ENCODE data around the gene GLIS1. TPM values are rescaled to one million over a fixed set of nuclear protein-coding genes. Genes with fewer than 3 reads are reported as not detected.

GLIS1 gene
- total RNA-seq, 4 donors from 2014 or later, result 0.16 to 0.27 TPM; not detected in 2

GRCh38 chr1:53637511-53638359 lies 101.2 kb downstream of the GLIS1 start:
- 72 to 86% methylated on average over 5 to 12 of the region's 14 CpGs for WGBS, 2 donors (ENCODE audit: low coverage in 1 of 2)
- H3K36me3 ChIP-seq, result no peaks in the 10 kb centered on the region
- H3K9me3 ChIP-seq, result no peaks in the 10 kb centered on the region
- no peak overlapping the region for H3K4me3 ChIP-seq
- TF ChIP-seq POLR2A (IDR thresholded peaks at IDR 0.05) (no peak), POLR2AphosphoS5 (IDR thresholded peaks at IDR 0.05) (no peak), CTCF (IDR thresholded peaks at IDR 0.05) (no peak), EP300 (IDR thresholded peaks at IDR 0.05) (no peak)
- no peak for ATAC-seq
- no peak overlapping the region for H3K27ac ChIP-seq
- H3K4me1 ChIP-seq, result no peaks in the 10 kb centered on the region
- H3K27me3 ChIP-seq, result peaks cover 12% of the 10 kb centered on the region

GRCh38 chr1:53636621-53637171 lies 102.3 kb downstream of the GLIS1 start:
- WGBS, 2 donors (ENCODE audit: low coverage in 1 of 2), result 84% methylated on average over 8 of the region's 11 CpGs; no CpG with 5 or more reads in 1 of the 2 donors
- peaks cover 13% of the 10 kb centered on the region for H3K27me3 ChIP-seq
- ATAC-seq, result no peak

GRCh38 chr1:53634571-53634979 lies 104.4 kb downstream of the GLIS1 start:
- no peak for ATAC-seq
- WGBS, 2 donors (ENCODE audit: low coverage in 1 of 2), result 80 to 90% methylated on average over 2 to 10 of the region's 10 CpGs
- Histone ChIP-seq H3K36me3 (no peaks in the 10 kb centered on the region), H3K9me3 (no peaks in the 10 kb centered on the region), H3K27me3 (peaks cover 11% of the 10 kb centered on the region), H3K27ac (no peak overlapping the region), H3K4me3 (no peak overlapping the region), H3K4me1 (no peaks in the 10 kb centered on the region)
- TF ChIP-seq CTCF (IDR thresholded peaks at IDR 0.05), result no peak
- TF ChIP-seq POLR2A (IDR thresholded peaks at IDR 0.05), result no peak
- TF ChIP-seq EP300 (IDR thresholded peaks at IDR 0.05), result no peak
- TF ChIP-seq POLR2AphosphoS5 (IDR thresholded peaks at IDR 0.05), result no peak

More at GRCh38 chr1:53636621-53637171, 102.3 kb downstream of the GLIS1 start:
- no peak overlapping the region for H3K27ac ChIP-seq
- H3K4me1 ChIP-seq, result no peaks in the 10 kb centered on the region
- H3K36me3 ChIP-seq, result no peaks in the 10 kb centered on the region
- no peak overlapping the region for H3K4me3 ChIP-seq
- TF ChIP-seq POLR2A (IDR thresholded peaks at IDR 0.05) (no peak), POLR2AphosphoS5 (IDR thresholded peaks at IDR 0.05) (no peak), CTCF (IDR thresholded peaks at IDR 0.05) (no peak), EP300 (IDR thresholded peaks at IDR 0.05) (no peak)
- no peaks in the 10 kb centered on the region for H3K9me3 ChIP-seq

- no peak overlapping the region for H3K4me3 ChIP-seq
- 86 to 90% methylated on average over 12 to 13 of the region's 13 CpGs for WGBS, 2 donors (ENCODE audit: low coverage in 1 of 2)
Observed at GRCh38 chr1:53633073-53633704, 105.8 kb downstream of the GLIS1 start.

More at GRCh38 chr1:53633073-53633704, 105.8 kb downstream of the GLIS1 start:
- H3K9me3 ChIP-seq, result no peaks in the 10 kb centered on the region
- H3K4me1 ChIP-seq, result no peaks in the 10 kb centered on the region
- no peak for ATAC-seq
- peaks cover 6% of the 10 kb centered on the region for H3K27me3 ChIP-seq
- TF ChIP-seq EP300 (IDR thresholded peaks at IDR 0.05) (no peak), POLR2AphosphoS5 (IDR thresholded peaks at IDR 0.05) (no peak), CTCF (IDR thresholded peaks at IDR 0.05) (no peak), POLR2A (IDR thresholded peaks at IDR 0.05) (no peak)
- no peak overlapping the region for H3K27ac ChIP-seq
- H3K36me3 ChIP-seq, result no peaks in the 10 kb centered on the region
